Measurements from ENCODE around the gene LPAR5. TPM values are rescaled to one million over a fixed set of nuclear protein-coding genes. Genes with fewer than 3 reads are reported as not detected.
A peak's percentile ranks its signal among the peaks of the same experiment; 100 is the strongest.

Gene LPAR5
- total and polyA plus RNA-seq, 2 of the 13 experiments (the other 11 are each of a cell fraction or from before 2014, with no cell fraction given) = 0.09 to 0.32 TPM

DNA sequence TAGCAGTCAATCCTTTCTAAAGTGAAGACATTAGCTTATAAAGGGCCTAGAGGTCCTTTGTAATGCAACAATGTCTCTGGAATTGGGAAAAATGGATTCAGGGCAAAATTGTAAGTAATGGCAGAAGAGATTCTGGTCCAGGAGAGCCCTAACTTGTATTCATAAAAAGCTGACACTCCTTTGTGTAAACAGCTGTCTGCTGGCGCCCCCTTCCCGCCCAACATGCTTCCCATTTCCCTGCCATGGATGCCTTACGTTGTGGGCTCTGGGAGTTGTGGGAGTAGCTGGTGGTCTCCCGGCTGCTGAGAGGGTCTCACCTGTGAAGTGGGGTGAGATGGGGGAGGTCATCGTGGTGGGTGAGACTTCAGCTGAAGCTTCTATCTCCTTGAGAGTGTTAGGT, 9.1 kb upstream of the LPAR5 start (continued):
- TF ChIP-seq, protein P1, sequence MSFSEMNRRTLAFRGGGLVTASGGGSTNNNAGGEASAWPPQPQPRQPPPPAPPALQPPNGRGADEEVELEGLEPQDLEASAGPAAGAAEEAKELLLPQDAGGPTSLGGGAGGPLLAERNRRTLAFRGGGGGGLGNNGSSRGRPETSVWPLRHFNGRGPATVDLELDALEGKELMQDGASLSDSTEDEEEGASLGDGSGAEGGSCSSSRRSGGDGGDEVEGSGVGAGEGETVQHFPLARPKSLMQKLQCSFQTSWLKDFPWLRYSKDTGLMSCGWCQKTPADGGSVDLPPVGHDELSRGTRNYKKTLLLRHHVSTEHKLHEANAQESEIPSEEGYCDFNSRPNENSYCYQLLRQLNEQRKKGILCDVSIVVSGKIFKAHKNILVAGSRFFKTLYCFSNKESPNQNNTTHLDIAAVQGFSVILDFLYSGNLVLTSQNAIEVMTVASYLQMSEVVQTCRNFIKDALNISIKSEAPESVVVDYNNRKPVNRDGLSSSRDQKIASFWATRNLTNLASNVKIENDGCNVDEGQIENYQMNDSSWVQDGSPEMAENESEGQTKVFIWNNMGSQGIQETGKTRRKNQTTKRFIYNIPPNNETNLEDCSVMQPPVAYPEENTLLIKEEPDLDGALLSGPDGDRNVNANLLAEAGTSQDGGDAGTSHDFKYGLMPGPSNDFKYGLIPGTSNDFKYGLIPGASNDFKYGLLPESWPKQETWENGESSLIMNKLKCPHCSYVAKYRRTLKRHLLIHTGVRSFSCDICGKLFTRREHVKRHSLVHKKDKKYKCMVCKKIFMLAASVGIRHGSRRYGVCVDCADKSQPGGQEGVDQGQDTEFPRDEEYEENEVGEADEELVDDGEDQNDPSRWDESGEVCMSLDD (CRISPR knock-in tag; IDR thresholded peaks at IDR 0.05; ENCODE audit: borderline replicate concordance) = no peak
- TF ChIP-seq FOXA1 (IDR thresholded peaks at IDR 0.05) (no peak), FOXA1 (CRISPR knock-in tag; IDR thresholded peaks at IDR 0.05) (0 out of 2 replicates have a peak, but pooled peaks have one; percentile 25), MTF1 (CRISPR knock-in tag; IDR thresholded peaks at IDR 0.05) (no peak), POLR2AphosphoS5 (IDR thresholded peaks at IDR 0.05; ENCODE audit: low read depth, low read length) (no peak), SSRP1 (CRISPR knock-in tag; IDR thresholded peaks at IDR 0.05) (no peak), STAG1 (CRISPR knock-in tag; IDR thresholded peaks at IDR 0.05) (peak; percentile 68), ZSCAN30 (CRISPR knock-in tag; IDR thresholded peaks at IDR 0.05) (no peak), FLYWCH1 (CRISPR knock-in tag; IDR thresholded peaks at IDR 0.05) (no peak), AHR (CRISPR knock-in tag; IDR thresholded peaks at IDR 0.05) (no peak), ZFP36L1 (CRISPR knock-in tag; IDR thresholded peaks at IDR 0.05) (no peak), HMGA1 (CRISPR knock-in tag; conservative IDR thresholded peaks at IDR 0.05) (no peak), SRSF9 (IDR thresholded peaks at IDR 0.05; ENCODE audit: borderline replicate concordance, insufficient read depth, low read depth, low read length, poor library complexity, severe bottlenecking) (no peak), SP4 (CRISPR knock-in tag; IDR thresholded peaks at IDR 0.05) (no peak), ZNF530 (CRISPR knock-in tag; IDR thresholded peaks at IDR 0.05; ENCODE audit: low read depth) (no peak), FOXA3 (CRISPR knock-in tag; IDR thresholded peaks at IDR 0.05) (peak; percentile 40; the same call in 1 of the 2 replicates)
- TF ChIP-seq, protein P2, sequence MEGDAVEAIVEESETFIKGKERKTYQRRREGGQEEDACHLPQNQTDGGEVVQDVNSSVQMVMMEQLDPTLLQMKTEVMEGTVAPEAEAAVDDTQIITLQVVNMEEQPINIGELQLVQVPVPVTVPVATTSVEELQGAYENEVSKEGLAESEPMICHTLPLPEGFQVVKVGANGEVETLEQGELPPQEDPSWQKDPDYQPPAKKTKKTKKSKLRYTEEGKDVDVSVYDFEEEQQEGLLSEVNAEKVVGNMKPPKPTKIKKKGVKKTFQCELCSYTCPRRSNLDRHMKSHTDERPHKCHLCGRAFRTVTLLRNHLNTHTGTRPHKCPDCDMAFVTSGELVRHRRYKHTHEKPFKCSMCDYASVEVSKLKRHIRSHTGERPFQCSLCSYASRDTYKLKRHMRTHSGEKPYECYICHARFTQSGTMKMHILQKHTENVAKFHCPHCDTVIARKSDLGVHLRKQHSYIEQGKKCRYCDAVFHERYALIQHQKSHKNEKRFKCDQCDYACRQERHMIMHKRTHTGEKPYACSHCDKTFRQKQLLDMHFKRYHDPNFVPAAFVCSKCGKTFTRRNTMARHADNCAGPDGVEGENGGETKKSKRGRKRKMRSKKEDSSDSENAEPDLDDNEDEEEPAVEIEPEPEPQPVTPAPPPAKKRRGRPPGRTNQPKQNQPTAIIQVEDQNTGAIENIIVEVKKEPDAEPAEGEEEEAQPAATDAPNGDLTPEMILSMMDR (CRISPR knock-in tag; IDR thresholded peaks at IDR 0.05) = peak; percentile 62
- TF ChIP-seq, protein P3, sequence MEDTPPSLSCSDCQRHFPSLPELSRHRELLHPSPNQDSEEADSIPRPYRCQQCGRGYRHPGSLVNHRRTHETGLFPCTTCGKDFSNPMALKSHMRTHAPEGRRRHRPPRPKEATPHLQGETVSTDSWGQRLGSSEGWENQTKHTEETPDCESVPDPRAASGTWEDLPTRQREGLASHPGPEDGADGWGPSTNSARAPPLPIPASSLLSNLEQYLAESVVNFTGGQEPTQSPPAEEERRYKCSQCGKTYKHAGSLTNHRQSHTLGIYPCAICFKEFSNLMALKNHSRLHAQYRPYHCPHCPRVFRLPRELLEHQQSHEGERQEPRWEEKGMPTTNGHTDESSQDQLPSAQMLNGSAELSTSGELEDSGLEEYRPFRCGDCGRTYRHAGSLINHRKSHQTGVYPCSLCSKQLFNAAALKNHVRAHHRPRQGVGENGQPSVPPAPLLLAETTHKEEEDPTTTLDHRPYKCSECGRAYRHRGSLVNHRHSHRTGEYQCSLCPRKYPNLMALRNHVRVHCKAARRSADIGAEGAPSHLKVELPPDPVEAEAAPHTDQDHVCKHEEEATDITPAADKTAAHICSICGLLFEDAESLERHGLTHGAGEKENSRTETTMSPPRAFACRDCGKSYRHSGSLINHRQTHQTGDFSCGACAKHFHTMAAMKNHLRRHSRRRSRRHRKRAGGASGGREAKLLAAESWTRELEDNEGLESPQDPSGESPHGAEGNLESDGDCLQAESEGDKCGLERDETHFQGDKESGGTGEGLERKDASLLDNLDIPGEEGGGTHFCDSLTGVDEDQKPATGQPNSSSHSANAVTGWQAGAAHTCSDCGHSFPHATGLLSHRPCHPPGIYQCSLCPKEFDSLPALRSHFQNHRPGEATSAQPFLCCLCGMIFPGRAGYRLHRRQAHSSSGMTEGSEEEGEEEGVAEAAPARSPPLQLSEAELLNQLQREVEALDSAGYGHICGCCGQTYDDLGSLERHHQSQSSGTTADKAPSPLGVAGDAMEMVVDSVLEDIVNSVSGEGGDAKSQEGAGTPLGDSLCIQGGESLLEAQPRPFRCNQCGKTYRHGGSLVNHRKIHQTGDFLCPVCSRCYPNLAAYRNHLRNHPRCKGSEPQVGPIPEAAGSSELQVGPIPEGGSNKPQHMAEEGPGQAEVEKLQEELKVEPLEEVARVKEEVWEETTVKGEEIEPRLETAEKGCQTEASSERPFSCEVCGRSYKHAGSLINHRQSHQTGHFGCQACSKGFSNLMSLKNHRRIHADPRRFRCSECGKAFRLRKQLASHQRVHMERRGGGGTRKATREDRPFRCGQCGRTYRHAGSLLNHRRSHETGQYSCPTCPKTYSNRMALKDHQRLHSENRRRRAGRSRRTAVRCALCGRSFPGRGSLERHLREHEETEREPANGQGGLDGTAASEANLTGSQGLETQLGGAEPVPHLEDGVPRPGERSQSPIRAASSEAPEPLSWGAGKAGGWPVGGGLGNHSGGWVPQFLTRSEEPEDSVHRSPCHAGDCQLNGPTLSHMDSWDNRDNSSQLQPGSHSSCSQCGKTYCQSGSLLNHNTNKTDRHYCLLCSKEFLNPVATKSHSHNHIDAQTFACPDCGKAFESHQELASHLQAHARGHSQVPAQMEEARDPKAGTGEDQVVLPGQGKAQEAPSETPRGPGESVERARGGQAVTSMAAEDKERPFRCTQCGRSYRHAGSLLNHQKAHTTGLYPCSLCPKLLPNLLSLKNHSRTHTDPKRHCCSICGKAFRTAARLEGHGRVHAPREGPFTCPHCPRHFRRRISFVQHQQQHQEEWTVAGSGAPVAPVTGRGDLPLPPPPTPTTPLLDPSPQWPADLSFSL (CRISPR knock-in tag; IDR thresholded peaks at IDR 0.05) = no peak
- TF ChIP-seq, protein P4, sequence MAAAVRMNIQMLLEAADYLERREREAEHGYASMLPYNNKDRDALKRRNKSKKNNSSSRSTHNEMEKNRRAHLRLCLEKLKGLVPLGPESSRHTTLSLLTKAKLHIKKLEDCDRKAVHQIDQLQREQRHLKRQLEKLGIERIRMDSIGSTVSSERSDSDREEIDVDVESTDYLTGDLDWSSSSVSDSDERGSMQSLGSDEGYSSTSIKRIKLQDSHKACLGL (CRISPR knock-in tag; IDR thresholded peaks at IDR 0.05) = no peak
- TF ChIP-seq, protein P5, sequence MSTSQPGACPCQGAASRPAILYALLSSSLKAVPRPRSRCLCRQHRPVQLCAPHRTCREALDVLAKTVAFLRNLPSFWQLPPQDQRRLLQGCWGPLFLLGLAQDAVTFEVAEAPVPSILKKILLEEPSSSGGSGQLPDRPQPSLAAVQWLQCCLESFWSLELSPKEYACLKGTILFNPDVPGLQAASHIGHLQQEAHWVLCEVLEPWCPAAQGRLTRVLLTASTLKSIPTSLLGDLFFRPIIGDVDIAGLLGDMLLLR (CRISPR knock-in tag; IDR thresholded peaks at IDR 0.05) = no peak

Measured in HepG2 (cell line).